GM20000 (cell line): ENCODE results near the gene SHROOM4.

Experiments used
- DNase-seq: peaks from one replicate; pipeline ENCODE4 v3.0.0; 2012; ENCODE audit warnings: low spot score
- TF ChIP-seq, protein P1 (sequence below): IDR thresholded peaks from 2 replicates; pipeline ENCODE4 v1.5.1; 2012; ENCODE audit warnings: mild to moderate bottlenecking, control low read depth; ENCODE audit errors: extremely low read depth, missing control alignments

The SHROOM4 gene

GRCh38 chrX:50613846-50614245 lies 200.1 kb downstream of the SHROOM4 start:
- TF ChIP-seq, protein P1, sequence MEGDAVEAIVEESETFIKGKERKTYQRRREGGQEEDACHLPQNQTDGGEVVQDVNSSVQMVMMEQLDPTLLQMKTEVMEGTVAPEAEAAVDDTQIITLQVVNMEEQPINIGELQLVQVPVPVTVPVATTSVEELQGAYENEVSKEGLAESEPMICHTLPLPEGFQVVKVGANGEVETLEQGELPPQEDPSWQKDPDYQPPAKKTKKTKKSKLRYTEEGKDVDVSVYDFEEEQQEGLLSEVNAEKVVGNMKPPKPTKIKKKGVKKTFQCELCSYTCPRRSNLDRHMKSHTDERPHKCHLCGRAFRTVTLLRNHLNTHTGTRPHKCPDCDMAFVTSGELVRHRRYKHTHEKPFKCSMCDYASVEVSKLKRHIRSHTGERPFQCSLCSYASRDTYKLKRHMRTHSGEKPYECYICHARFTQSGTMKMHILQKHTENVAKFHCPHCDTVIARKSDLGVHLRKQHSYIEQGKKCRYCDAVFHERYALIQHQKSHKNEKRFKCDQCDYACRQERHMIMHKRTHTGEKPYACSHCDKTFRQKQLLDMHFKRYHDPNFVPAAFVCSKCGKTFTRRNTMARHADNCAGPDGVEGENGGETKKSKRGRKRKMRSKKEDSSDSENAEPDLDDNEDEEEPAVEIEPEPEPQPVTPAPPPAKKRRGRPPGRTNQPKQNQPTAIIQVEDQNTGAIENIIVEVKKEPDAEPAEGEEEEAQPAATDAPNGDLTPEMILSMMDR = no peak
- no peak for DNase-seq

- TF ChIP-seq, protein P1 = no peak
Observed at GRCh38 chrX:50609796-50610195, 204.2 kb downstream of the SHROOM4 start.

GRCh38 chrX:50606300-50606950 lies 207.6 kb downstream of the SHROOM4 start:
- TF ChIP-seq, protein P1 = no peak
- no peak for DNase-seq

More at GRCh38 chrX:50609796-50610195, 204.2 kb downstream of the SHROOM4 start:
- DNase-seq = no peak

DNA sequence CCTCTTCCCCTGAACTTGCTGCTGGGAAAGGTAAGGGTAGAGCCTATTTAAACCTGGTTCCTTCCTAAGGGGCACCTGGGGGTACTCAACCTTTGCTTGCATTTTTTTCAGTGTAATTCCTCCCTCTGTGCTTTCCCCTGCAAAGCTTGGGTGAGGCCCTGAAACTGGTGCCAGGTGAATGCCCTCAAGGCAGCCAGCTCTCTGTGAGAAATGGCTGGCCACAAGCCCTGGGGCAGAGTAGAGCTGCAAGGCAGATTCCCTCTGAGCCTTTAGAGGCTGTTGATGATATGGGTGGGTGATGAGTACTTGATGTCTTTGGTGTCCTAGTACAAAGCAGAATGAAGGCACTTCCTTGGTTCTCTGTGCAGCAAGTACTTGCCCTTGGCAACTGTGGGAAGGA lies 217.9 kb downstream of the SHROOM4 start:
- no peak for DNase-seq
- TF ChIP-seq, protein P1 = no peak

DNA sequence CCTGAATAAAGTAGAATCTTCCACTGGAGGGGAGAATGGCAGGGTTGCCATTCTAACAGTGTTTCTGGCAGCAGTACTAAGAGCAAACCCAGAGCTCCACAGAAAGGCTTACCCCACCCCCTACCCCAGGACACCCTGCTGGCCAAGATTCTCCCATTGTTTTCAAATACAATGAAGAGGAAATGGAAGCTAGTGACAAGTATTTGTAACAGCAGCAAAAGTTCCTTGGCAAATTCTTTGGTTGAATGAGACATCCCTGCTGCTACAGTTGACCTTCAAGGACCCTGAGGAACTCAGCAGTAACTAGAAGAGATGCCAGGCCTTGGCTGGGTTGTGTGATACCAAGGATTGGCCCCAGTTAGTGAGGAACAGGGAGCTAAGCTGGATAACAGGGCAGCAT lies 219.2 kb downstream of the SHROOM4 start:
- TF ChIP-seq, protein P1 = no peak
- DNase-seq = no peak

- TF ChIP-seq, protein P1 = no peak
- DNase-seq = no peak
Observed at GRCh38 chrX:50586980-50587379, 227.0 kb downstream of the SHROOM4 start.

DNA sequence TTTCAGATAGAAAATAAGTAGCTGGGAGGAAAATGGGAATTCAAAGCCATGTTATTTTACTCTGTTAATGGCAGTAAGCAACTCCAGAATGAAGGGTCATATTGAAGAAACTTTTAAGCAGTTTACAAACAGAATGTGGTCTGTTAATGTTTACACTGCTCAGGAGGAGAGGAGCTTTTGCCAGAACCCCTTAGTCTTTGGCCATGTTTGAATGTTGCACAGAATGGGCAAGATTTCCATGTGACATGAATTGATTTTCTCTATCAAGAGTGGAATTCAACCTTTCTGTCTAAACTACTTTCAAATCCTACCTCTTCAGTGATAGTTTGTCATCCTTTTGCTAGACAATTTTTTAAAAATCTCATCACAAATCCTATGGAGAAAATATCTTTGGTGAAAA lies 227.6 kb downstream of the SHROOM4 start:
- TF ChIP-seq, protein P1 = no peak

More for the DNA sequence above, 227.6 kb downstream of the SHROOM4 start:
- no peak for DNase-seq
